HG02943 (cell line): ENCODE results near the gene SLC15A3.

Experiments used
- ATAC-seq: cut with Tn5 transposase; IDR thresholded peaks from one replicate; pipeline ENCODE4 v1.9.1; 2021; ENCODE audit warnings: mild to moderate bottlenecking, low read depth, moderate library complexity; ENCODE audit not compliant: unreplicated experiment

The SLC15A3 gene

DNA sequence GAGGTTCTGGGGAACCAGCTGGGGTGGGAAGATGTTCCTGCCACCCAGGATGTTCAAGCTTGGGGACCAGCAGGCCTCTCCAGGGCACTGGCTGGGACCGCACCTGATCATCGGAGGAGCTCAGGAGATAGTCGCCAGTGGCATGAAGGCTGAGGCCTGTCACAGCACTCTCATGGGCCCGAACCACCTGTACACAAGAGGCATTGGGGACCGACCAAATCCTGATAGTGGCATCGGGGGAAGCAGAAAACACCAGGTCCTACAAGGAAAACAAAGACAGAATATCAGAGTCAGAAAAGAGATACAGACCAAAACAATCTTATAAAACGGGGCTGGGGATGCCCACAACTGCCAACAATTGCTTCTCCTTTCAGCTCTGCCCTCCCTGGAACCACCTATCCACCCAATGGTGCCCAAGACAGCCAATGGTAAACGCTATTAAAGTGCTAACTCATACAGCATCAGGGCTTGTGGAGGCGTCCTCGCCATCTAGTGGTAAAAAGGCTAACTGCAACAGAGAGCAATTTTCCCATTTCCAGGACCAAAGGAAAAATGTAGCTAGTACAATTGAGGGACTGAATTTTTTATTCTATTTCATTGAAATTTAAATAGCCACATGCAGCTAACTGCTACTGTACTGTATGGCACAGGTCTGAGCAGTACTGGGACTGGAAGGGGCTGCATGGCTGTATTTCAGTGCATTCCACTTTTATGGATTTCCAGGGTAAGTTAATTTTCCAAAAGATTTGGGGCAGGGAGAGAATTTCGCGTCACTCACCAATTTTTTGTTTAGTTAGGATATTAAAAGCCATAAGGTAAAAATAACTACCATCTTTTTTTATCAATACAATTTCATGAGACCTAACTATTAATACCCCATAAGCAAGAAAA lies 52.7 kb downstream of the SLC15A3 start:
- ATAC-seq, result no peak

DNA sequence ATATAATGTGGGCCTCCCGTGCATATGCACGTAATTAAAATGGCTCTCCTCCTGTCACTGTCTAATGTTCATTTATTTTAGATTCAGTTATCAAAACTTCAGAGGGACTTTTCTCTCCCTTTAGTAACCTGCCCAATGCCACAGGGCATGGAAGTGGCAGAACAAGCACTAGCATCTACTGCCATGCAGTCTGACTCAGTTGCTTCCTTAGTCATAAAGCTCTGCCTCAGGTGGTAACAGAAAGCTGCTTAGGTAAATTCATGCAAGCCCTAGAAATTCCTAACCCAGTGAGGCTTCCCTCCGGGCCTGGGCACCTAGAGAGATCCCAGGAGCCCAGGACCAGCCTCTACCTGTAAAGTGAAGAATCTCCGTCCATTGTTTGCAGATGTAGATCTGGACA lies 54.5 kb downstream of the SLC15A3 start:
- no peak for ATAC-seq

- ATAC-seq, result no peak
These were observed 56.3 kb downstream of the SLC15A3 start for GRCh38 chr11:60895687-60896086.

DNA sequence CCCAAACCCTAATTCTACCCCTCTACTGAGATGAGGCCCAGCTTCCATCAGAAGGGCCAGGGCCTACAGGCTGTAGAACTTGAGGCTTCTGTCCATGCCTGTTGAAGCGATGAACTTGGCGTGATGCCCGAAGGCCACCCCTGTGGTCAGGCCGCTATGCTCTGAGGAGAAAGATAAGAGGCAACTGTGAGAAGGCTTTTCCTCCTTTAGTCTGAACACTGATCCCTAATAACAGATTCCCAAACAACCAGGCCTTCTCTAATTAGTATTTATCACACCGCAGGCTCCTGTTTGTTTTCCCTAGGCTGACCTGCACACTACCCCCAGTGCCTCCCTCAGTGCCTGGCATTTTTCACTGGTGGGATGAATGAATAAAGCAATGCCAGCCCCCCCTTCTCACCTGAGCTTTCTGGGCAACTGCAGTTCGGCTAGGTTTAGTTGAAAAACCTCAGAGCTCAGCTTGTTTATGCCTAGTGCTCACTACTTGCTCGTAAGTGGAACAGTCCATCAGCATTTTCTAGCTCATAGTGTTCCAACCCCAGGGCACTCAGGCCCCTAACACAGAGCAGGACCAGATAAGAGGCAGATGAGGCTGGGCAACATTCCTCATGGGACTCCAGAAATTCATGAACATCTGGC lies 60.8 kb downstream of the SLC15A3 start:
- no peak for ATAC-seq

- ATAC-seq, result no peak
These were observed 61.3 kb downstream of the SLC15A3 start for GRCh38 chr11:60890696-60891095.

- no peak for ATAC-seq
These were observed 62.1 kb downstream of the SLC15A3 start for GRCh38 chr11:60889869-60890311.

GRCh38 chr11:60887556-60887955 lies 64.4 kb downstream of the SLC15A3 start:
- no peak for ATAC-seq
